Activated CD4-positive, alpha-beta T cell treated with anti-CD3 and anti-CD28 coated beads for 1 hour (primary cell): ENCODE data around the gene ANKRD33B.
A peak's percentile ranks its signal among the peaks of the same experiment; 100 is the strongest.
"Not testable (repeated sequence)": the region's sequence is repeated elsewhere in the genome, so short reads cannot be mapped to it uniquely, and the experiment has no call there.

Source experiments
- DNase-seq: peaks from one replicate; pipeline ENCODE4 v3.0.0-alpha.2; 2020

ANKRD33B gene

GRCh38 chr5:10563945-10564837 lies at the start of gene ANKRD33B:
Gene ANKRD33B (plus strand): TSS chr5:10564070. CDS start chr5:10564468, 398 bp downstream.
- DNase-seq, result peak; percentile 65

DNA sequence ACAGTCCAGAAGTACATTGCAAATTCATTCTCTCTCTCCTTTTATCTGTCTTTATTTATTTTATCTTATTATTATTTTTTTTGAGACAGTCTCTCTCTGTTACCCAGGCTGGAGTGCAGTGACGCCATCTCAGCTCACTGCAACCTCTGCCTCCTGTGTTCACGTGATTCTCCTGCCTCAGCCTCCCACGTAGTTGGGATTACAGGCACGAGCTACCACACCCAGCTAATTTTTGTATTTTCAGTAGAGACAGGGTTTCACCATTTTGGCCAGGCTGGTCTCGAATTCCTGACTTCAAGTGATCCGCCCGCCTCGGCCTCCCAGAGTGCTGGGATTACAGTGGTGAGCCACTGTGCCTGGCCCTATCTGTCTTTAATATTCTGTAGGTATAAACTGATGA lies 49.3 kb upstream of the ANKRD33B start:
- DNase-seq, result not testable (repeated sequence)

GRCh38 chr5:10515492-10515891 lies 48.4 kb upstream of the ANKRD33B start:
- DNase-seq, result no peak

- no peak for DNase-seq
These were observed 45.5 kb upstream of the ANKRD33B start for GRCh38 chr5:10518347-10518746.

DNA sequence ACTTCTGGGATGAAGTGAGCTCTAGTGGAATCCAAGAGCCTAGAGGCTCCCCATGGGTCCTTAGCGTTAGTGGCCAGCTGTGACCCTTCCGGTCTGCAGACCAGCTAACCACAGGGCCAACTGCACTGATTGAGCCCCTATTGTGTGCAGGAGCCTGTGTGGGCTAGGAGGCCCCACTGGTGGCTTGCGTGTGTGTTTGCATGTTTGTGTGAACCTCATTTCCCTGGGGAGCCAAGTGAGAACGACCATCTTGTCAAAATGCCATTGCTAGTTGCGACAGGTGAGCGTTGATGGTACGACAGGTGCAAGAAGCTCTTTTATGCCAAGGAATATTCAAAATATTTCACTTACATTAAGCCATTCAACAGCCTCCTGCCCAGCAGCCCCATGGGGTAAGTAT lies 44.1 kb upstream of the ANKRD33B start:
- no peak for DNase-seq

GRCh38 chr5:10520706-10521105 lies 43.2 kb upstream of the ANKRD33B start:
- no peak for DNase-seq

- no peak for DNase-seq
These were observed 42.2 kb upstream of the ANKRD33B start for GRCh38 chr5:10521466-10522223.

DNA sequence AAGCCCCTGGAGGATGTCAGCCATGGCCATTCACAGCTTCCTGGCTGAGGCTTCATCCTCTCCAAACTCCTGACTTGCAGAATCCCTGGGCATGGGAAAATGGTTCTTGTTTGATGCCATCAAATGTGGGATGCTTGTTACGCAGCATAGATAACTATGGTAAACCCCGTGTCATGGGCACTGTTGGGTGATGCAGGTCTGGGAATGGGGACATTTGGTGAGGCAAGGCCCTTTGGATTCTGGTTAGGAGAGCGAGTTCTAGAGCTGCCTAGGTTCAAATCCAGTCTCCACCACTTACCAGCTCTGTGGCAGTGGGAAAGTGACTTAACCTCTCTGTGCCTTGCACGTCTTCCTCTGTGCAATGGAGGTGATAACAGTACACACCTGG lies 41.7 kb upstream of the ANKRD33B start:
- DNase-seq, result no peak

DNA sequence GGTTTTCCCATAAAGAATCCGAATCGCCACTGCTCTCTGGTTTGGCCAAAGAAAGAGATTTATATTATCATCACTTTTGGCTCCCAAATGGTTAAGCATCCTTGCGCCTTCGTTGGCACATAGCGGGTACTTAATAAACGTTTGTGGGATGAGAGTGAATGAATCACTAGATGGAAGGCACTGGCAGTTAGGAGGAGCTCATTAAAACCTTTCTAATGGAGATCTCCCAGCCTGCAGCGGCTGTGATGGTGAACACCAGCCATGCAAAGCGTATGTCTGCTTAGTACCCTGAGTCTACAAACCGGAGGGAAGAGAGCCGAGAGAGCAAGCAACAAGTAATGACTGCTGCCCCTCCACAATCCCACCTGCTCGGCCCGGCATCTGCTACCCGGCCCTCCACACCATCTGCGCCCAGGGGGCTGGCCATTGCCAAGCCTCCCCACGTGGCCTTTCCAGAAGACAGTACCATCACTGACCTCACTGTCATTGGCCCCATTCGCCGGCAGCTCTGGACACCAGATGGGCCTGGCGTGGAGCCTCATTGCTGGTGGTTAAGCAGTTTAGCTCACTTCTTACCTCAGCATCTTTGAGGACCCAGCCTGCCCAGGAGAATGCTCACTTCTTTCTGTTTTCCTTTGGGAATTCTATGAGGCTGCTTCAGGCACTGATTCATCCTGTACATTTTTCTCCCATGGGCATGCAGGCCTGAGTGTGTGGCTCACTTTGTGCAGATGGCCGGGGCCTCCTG lies 39.3 kb upstream of the ANKRD33B start:
- DNase-seq, result no peak

DNA sequence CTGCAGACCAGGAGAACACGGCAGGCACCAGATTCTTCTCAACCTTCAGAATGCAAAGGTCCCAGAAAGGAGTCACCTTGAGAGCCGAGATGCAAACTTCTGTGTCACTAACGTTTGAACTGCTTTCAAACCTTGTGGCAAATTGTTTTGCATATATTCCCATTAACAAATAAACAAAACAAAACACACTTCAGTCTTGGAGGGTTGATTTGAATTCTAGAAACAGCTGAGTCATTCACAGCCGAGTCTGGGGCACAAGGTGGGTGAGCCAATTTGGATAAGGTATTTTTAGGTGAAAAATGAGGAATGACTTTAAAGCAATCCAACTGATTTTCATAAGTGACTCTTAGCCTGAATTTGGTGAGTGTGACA lies 38.8 kb upstream of the ANKRD33B start:
- DNase-seq, result no peak

GRCh38 chr5:10527281-10527950 lies 36.5 kb upstream of the ANKRD33B start:
- no peak for DNase-seq

GRCh38 chr5:10528056-10528816 lies 35.6 kb upstream of the ANKRD33B start:
- no peak for DNase-seq

GRCh38 chr5:10528827-10529226 lies 35.0 kb upstream of the ANKRD33B start:
- no peak for DNase-seq

DNA sequence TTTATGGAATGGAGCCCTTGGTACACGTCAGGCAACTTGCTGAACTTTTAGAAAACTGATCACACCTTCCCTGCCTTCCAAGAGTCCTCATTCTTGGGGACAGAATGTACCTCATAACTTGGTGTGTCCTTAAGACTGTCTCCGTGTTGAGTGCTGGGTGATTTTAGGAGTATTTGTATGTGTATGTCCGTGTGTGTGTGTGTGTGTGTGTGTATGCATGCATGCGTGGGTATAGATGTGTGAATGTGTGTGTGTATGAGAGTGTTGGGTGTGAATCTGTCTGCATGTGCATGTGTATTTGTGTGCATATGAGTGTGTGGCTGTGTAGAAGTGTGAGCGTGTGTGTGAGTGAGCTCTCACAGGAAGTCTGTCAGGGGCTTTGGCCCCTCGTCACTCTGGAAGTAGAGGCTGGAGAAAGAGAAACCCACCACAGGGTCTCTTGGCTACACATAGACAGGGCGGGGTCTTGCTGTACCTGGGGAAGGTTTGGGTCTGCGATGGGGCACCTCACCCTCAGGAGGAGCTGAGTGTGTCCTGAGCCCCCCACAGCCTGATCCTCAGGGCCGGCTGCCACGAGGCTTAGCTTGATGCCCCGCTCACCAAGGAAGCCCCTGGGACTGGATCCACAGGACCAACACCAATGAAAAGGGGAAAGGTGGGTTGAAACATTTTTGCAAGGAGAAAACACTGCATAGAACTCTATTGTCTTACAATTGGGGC lies 33.1 kb upstream of the ANKRD33B start:
- DNase-seq, result no peak

- no peak for DNase-seq
These were observed 31.4 kb upstream of the ANKRD33B start for GRCh38 chr5:10532421-10532820.

- no peak for DNase-seq
These were observed 30.6 kb upstream of the ANKRD33B start for GRCh38 chr5:10533226-10533625.

- DNase-seq, result no peak
These were observed 29.0 kb upstream of the ANKRD33B start for GRCh38 chr5:10534561-10535530.

DNA sequence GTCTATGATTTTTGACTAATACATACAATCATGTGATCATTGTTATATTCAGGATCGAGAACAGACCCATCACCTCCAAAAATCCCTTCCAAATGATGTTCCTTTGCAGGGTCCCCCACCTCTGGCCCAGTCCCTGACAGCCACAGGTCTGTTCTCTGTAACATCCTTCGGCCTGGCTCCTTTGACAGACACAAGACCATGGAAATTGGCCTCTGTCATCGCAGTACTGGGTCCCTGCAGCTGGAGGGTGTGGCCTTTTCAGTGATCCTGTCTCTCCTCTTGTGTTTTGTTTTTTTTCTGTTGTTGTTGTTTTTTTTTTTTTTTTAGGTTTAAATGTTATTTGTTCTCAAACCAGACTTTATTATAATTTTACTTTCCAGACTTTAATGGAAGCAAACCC lies 27.4 kb upstream of the ANKRD33B start:
- no peak for DNase-seq

DNA sequence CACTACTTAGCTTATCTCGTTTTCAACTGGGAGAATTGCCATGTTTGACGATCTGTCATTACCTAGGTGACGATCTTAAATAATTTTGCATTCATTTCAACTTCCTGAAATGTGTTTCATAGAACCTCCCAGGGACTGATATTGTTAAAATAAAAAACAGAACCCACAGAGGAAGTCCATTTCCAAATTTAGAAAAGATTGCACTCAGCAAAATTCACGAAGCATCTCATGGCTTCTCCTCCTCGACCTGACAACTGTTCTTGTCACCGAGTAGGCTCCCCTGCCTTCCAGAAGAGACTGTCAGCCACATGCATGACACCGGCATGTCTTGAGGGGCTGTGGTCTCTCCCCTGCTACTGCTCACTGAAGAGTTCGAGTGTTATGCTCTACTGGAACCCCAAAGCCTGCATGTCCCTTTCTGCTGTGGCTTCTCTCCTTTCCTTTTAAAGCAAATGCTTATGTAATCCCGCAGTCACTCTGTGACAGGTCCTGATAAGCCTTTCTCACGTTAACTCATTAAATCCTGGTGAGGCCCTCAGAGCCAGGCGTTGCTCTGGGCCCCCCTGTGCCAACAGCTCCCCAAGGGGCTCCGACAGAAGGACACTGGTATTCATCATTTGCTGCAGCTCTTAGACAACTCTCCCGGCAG lies 26.8 kb upstream of the ANKRD33B start:
- no peak for DNase-seq

GRCh38 chr5:10537624-10538023 lies 26.2 kb upstream of the ANKRD33B start:
- no peak for DNase-seq
